Colonic mucosa (tissue), 4 donors: Measurements from ENCODE around the gene UBR7. TPM values are rescaled to one million over a fixed set of nuclear protein-coding genes. Genes with fewer than 3 reads are reported as not detected.

Source experiments
- DNase-seq: peaks from one replicate; pipeline ENCODE4 v3.0.0-alpha.2; 2020
- H3K27ac ChIP-seq: fragments of 200-600 bp; one replicate; pipeline ENCODE4 v1.8.0; 2021
- H3K27me3 ChIP-seq: fragments of 200-600 bp; one replicate; pipeline ENCODE4 v1.8.0; 2021
- H3K36me3 ChIP-seq: fragments of 200-600 bp; one replicate; pipeline ENCODE4 v1.8.0; 2021
- H3K4me1 ChIP-seq: fragments of 200-600 bp; one replicate; pipeline ENCODE4 v1.8.0; 2021; ENCODE audit warnings: mild to moderate bottlenecking
- H3K4me3 ChIP-seq: fragments of 200-600 bp; one replicate; pipeline ENCODE4 v1.8.0; 2021
- H3K9ac ChIP-seq, 2 donors: one replicate each; pipeline ENCODE4 v1.7.0; 2013; ENCODE audit warnings: control low read depth in 2 of 2, low read depth in 2 of 2, low read length in 2 of 2
- H3K9me3 ChIP-seq: fragments of 200-600 bp; one replicate; pipeline ENCODE4 v1.8.0; 2021
- CTCF ChIP-seq: fragments of 200-600 bp; IDR thresholded peaks from one replicate; pipeline ENCODE4 v1.8.0; 2022; ENCODE audit warnings: antibody characterized with exemption, mild to moderate bottlenecking
- intact Hi-C: fragments of 100-400 bp; cut with DNase I; formaldehyde crosslinking; loops from one replicate; pipeline ENCODE4 v1.14.1; 2022
- total RNA-seq, 2 donors: library from RNA; stranded (reverse); fragmentation: NEBNext Ultra II Directional in 1 of 2; extraction: Animal tissue kit (Norgen Biotek cat#: 25700) in 1 of 2; gene quantifications; one replicate each; pipeline ENCODE4 v1.2.1, GENCODE V29; 2021
- donor health status: healthy.
- donor health status: DM: no; HTN: no; CAD: no.
- donor health status: DM: no; HTN: no; CAD: no.

Gene UBR7
- total RNA-seq, 2 donors from 2014 or later, result 22.4 to 35.5 TPM

DNA sequence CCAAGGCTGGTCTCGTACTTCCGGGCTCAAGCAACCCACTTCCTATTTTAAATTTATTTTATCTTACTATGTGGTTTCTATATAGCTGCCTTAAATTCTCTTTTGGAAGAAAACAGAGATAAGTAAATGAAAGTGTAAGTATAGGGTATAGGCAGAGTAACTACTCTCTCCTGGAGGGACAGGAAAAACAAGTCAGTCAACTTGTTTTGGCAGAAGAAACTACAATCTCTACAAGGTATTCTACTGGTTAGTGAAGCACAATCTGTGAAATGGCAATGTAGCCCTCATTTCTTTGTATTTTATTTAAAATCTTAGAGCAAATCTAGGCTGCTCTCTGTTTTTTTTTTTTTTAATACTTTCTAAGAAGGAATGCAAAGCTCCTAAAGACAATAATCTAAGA lies 55.4 kb downstream of the UBR7 start:
- H3K9ac ChIP-seq, result no peak overlapping the region
- no peaks in the 10 kb centered on the region for H3K4me1 ChIP-seq
- no peak for TF ChIP-seq CTCF
- no peak overlapping the region for H3K4me3 ChIP-seq
- H3K27me3 ChIP-seq, result no peaks in the 10 kb centered on the region
- no peak overlapping the region for H3K27ac ChIP-seq
- intact Hi-C loops, result no loop called here
- DNase-seq, result no peak
- no peaks in the 10 kb centered on the region for H3K36me3 ChIP-seq
- H3K9me3 ChIP-seq, result no peaks in the 10 kb centered on the region

GRCh38 chr14:93263416-93263815 lies 56.4 kb downstream of the UBR7 start:
- H3K9ac ChIP-seq, result no peak overlapping the region
- no peak for TF ChIP-seq CTCF
- no peaks in the 10 kb centered on the region for H3K27me3 ChIP-seq
- H3K4me3 ChIP-seq, result no peak overlapping the region
- H3K9me3 ChIP-seq, result no peaks in the 10 kb centered on the region
- intact Hi-C loops, result no loop called here
- H3K36me3 ChIP-seq, result no peaks in the 10 kb centered on the region
- H3K27ac ChIP-seq, result no peak overlapping the region
- no peaks in the 10 kb centered on the region for H3K4me1 ChIP-seq
- no peak for DNase-seq

DNA sequence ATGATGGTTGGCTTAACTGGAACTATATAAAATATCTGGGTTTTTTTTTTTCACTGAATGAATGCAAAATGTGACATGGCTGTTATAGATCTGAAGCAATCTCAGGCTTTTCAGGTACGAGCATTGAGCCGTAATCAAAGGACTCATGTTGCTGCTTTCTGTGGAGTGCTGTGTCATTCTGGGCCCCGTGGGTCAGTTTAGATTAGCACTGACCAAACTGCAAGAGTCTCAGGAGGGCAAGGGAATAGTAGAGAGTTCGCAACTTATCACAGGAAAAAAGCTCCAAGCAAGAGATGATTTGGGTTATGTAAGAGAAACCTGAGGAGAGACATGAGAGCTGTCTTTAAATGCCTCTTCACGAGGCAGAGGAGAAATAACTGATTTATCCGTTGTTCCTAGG lies 59.1 kb downstream of the UBR7 start:
- intact Hi-C loops, result no loop called here
- Histone ChIP-seq H3K27me3 (no peaks in the 10 kb centered on the region), H3K27ac (no peak overlapping the region), H3K4me1 (no peaks in the 10 kb centered on the region), H3K9ac (no peak overlapping the region), H3K9me3 (no peaks in the 10 kb centered on the region), H3K4me3 (no peak overlapping the region), H3K36me3 (no peaks in the 10 kb centered on the region)
- TF ChIP-seq CTCF, result no peak
- no peak for DNase-seq

GRCh38 chr14:93267149-93267711 lies 60.2 kb downstream of the UBR7 start:
- Histone ChIP-seq H3K9me3 (no peaks in the 10 kb centered on the region), H3K27me3 (no peaks in the 10 kb centered on the region), H3K27ac (no peak overlapping the region), H3K36me3 (no peaks in the 10 kb centered on the region), H3K9ac (no peak overlapping the region), H3K4me3 (no peak overlapping the region), H3K4me1 (no peaks in the 10 kb centered on the region)
- no peak for TF ChIP-seq CTCF
- DNase-seq, result no peak
- intact Hi-C loops, result no loop called here

GRCh38 chr14:93268406-93268805 lies 61.4 kb downstream of the UBR7 start:
- H3K4me1 ChIP-seq, result no peaks in the 10 kb centered on the region
- DNase-seq, result no peak
- no peak overlapping the region for H3K4me3 ChIP-seq
- no peak overlapping the region for H3K9ac ChIP-seq
- intact Hi-C loops, result no loop called here
- no peaks in the 10 kb centered on the region for H3K27me3 ChIP-seq
- H3K36me3 ChIP-seq, result no peaks in the 10 kb centered on the region
- H3K27ac ChIP-seq, result no peak overlapping the region
- no peak for TF ChIP-seq CTCF
- no peaks in the 10 kb centered on the region for H3K9me3 ChIP-seq
